ENCODE results near the gene ZNF708.

DNA sequence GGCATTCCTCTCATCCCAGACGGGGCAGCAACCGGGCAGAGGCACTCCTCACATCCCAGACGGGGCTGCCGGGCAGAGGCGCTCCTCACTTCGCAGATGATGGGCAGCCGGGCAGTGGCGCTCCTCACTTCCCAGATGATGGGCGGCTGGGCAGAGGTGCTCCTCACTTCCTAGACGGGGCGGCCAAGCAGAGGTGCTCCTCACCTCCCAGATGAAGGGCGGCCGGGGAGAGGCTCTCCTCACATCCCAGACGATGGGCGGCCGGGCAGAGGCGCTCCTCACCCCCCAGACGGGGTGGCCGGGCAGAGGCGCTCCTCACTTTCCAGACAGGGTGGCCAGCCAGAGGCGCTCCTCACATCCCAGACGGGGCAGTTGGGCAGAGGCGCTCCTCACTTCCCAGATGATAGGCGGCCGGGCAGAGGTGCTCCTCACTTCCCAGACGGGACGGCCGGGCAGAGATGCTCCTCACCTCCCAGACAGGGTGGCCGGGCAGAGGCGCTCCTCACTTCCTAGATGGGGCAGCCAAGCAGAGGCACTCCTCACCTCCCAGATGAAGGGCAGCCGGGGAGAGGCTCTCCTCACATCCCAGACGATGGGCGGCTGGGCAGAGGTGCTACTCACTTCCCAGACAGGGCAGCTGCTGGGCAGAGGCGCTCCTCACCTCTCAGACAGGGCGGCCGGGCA is 68.9 kb downstream of the ZNF708 start:
- TF ChIP-seq, protein P1, sequence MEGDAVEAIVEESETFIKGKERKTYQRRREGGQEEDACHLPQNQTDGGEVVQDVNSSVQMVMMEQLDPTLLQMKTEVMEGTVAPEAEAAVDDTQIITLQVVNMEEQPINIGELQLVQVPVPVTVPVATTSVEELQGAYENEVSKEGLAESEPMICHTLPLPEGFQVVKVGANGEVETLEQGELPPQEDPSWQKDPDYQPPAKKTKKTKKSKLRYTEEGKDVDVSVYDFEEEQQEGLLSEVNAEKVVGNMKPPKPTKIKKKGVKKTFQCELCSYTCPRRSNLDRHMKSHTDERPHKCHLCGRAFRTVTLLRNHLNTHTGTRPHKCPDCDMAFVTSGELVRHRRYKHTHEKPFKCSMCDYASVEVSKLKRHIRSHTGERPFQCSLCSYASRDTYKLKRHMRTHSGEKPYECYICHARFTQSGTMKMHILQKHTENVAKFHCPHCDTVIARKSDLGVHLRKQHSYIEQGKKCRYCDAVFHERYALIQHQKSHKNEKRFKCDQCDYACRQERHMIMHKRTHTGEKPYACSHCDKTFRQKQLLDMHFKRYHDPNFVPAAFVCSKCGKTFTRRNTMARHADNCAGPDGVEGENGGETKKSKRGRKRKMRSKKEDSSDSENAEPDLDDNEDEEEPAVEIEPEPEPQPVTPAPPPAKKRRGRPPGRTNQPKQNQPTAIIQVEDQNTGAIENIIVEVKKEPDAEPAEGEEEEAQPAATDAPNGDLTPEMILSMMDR (IDR thresholded peaks at IDR 0.05; ENCODE audit: low read depth, low read length), result no peak
- no peak for TF ChIP-seq EZH2phosphoT487 (IDR thresholded peaks at IDR 0.05; ENCODE audit: low read depth)
